ENCODE data around the gene AMD1. TPM values are rescaled to one million over a fixed set of nuclear protein-coding genes. Genes with fewer than 3 reads are reported as not detected.

The AMD1 gene
- total RNA-seq, 2 donors from 2014 or later = 70.4 to 72.7 TPM

- Histone ChIP-seq H3K4me1 (no peaks in the 10 kb centered on the region), H3K27me3 (no peaks in the 10 kb centered on the region), H3K27ac (no peak overlapping the region), H3K9ac (ENCODE audit: low read depth in 2 of 2, low read length in 2 of 2) (no peak overlapping the region), H3K4me3 (no peak overlapping the region), H3K36me3 (no peaks in the 10 kb centered on the region), H3K9me3 (no peaks in the 10 kb centered on the region)
- intact Hi-C loops (cut with DNase I) = loop anchor here (5.0 kb wide), 2 partner anchors 57 to 127 kb away; partner anchors contain the start of gene CDK19
- no peak for TF ChIP-seq CTCF (IDR thresholded peaks at IDR 0.05)
- no peak for DNase-seq
Observed at GRCh38 chr6:110944681-110945151, 70.1 kb downstream of the AMD1 start.

Other genes starting within 250 kb of the AMD1 start
- gene CDK19, start 59.3 kb upstream of the AMD1 start, total RNA-seq = 10 to 100 TPM; 20.2 to 36.5 TPM
- 10 to 100 TPM; 75.6 to 87.4 TPM for gene GTF3C6, start 83.9 kb downstream of the AMD1 start, total RNA-seq
- gene RPF2, start 107.3 kb downstream of the AMD1 start, total RNA-seq = 10 to 100 TPM; 20.0 to 23.7 TPM
- gene SLC16A10, start 212.7 kb downstream of the AMD1 start, total RNA-seq = 1 to 10 TPM; 6.0 to 7.3 TPM